GM21381 (cell line): ENCODE measurements around the gene SERGEF.
"Not testable (repeated sequence)": the region's sequence is repeated elsewhere in the genome, so short reads cannot be mapped to it uniquely, and the experiment has no call there.

Experiments
- ATAC-seq: cut with Tn5 transposase; IDR thresholded peaks from one replicate; pipeline ENCODE4 v1.9.1; 2021; ENCODE audit warnings: mild to moderate bottlenecking, moderate library complexity; ENCODE audit not compliant: unreplicated experiment

The SERGEF gene

DNA sequence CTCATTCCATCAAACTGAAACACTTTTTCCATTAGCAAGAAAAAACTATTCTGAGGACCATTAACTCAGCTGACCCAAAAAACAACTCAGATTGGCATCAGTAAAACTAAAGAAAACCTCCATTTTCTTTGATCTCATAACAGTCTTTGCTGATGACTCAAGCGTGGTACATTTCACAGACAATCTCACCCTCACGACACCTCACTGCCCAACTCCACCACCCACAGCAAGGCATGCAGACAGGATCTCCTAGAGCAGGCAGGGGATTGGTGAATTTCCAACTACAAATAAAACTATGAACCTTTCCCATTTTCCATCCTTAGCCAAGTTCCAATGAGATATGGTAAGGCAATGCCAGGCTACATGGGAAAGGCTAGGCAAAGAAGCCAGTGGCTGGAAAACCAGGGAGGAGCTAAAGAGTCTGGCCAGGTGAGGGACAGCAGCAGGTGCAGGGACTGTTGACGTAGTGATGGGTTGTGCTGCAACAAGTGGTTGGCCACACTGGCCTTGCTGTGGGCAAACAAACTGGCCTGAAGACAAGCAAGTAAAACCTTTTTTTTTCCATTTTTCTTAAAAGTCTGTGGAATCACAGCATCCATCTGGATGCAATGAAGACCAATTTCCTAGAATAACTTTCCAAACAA lies 97.2 kb downstream of the SERGEF start:
- no peak for ATAC-seq

DNA sequence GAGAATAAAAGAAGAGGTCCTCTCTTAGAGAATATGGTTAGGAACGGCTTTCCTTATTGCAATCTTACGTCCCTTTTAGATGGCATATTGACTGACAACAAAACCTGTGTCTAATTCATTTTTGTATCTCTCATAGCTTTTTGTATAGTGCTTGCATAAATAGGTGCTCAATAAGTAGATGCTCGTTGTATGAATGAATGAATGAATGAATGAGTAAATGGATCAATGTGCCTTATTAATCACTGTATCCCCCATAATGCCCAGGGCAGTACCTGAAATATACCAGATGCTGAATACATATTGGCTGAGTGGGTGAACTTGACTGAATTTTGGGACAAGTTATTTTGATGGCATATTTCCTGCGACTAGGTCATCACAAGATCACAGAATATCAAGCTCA lies 97.9 kb downstream of the SERGEF start:
- no peak for ATAC-seq

DNA sequence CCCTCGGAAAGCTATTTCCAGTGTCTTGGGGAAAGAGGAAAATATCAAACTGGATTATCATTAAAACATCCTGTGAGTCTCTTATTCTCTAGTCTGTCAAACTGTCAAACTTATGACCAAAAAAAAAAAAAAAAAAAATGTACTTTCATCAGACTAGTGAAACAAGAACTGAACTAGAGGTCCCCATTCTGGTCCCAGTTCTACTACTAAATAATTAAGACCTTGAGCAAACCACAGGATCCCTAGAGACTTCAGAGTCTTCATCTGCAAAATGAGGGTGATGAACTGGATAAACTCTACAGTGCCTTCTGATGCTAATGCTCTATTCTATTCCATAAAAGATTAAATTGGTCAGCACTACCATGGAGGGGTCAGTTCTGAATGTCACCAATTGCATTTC lies 105.8 kb downstream of the SERGEF start:
- no peak for ATAC-seq

DNA sequence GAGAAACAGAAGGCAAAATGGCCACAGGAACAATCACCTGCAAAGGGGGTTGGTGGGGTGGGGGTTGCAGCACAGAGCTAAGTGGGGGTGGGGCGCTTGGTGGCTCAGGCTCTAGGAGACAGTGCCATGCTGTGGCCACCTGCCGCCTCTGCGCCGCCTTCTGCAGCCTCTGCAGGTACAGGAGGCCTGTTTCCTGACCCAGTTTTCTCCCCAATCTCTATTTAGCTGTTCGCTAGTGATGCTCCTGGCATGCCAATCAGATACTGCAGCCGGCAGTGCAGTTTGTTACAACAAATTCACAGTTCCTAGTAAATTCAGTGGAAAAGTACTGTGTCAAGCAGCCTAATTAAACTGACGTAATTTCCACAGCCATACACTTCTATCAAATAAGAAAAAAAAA lies 106.4 kb downstream of the SERGEF start:
- no peak for ATAC-seq

DNA sequence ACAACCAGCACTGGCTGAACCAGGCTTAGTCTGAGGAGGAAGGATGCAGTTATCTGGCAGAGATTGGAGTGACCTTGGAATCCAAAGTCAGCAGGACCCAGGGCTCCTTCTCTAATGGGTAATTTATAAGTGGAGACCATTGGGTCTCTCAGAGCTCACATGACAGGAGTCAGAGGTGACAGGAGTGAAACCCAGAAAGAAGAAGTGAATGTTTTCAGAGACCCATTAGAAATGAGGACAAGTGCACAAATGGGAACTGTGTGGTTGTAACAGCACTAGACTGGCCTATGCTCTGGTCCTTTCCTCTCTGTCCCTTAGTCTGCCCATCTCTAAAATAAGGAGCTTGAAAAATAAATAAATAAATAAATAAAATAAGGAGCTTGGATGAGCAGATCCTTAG lies 107.4 kb downstream of the SERGEF start:
- peak; percentile 96 for ATAC-seq

DNA sequence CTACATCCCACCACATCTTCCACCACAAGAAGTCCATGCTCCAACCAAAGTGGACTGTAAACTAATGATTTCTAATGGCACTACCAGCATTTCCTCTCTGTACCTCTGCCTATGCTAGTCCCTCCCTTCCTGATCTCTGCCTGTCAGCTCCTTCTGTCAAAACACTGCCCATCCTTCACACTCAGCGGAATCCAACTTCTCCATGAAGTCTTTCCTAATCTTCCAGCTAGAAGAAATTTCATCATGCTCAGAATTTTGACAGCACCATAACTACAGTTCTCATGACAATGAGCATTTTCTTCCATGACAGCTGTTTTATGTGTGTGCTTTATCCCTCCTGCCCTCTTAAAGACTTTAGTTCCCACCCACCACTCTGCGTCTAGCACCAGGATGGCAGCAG lies 111.4 kb downstream of the SERGEF start:
- ATAC-seq: no peak

DNA sequence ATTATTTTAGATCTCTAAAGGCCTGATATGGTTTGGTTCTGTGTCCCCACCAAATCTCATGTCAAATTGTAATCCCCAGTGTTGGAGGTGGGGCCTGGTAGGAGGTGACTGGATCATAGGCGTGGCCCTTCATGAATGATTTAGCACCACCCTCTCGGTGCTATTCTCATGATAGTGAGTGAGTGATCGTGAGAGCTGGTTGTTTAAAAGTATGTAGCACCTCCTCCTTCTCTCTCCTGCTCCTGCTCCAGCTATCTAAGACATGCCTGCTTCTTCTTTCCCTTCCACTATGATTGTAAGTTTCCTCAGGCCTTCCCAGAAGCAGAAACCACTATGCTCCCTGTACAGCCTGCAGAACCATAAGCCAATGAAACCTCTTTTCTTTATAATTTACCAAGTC lies 114.1 kb downstream of the SERGEF start:
- ATAC-seq: no peak

DNA sequence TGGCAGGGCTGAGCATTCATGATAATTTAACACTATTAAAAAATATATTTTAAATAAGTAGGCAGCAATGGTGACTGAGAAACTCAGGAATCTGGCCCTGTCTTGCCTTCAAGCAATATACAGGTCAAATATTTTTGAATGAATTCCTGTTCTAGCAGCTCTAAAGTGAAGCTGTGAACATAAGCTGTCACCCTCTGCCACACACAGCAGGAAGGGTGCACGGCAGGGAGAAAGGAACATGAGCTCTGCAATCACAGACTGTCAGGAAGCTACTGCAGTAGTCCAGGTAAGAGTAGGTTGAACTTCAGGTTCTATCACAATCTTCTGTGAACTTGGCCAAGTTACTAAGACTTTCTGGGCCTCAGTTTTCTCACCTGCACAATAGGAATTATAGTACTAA lies 114.8 kb downstream of the SERGEF start:
- ATAC-seq: no peak

DNA sequence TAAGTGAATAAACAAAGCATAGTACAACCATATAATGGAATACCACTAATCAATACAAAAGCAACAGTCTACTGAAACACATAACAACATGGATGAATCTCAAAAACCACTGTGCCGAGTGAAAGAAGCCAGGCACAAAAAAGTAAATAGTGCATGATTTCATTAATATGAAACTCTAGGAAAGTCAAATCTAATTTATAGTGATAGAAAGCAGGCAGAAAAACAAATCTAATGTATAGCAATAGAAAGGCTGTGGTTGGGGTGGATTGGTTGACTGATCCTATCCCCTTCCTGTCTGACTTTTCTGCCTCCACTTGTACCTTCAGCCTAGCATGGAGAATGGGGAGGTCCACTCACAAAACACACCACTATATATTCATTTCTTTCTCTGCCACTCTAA lies 115.4 kb downstream of the SERGEF start:
- ATAC-seq: no peak

DNA sequence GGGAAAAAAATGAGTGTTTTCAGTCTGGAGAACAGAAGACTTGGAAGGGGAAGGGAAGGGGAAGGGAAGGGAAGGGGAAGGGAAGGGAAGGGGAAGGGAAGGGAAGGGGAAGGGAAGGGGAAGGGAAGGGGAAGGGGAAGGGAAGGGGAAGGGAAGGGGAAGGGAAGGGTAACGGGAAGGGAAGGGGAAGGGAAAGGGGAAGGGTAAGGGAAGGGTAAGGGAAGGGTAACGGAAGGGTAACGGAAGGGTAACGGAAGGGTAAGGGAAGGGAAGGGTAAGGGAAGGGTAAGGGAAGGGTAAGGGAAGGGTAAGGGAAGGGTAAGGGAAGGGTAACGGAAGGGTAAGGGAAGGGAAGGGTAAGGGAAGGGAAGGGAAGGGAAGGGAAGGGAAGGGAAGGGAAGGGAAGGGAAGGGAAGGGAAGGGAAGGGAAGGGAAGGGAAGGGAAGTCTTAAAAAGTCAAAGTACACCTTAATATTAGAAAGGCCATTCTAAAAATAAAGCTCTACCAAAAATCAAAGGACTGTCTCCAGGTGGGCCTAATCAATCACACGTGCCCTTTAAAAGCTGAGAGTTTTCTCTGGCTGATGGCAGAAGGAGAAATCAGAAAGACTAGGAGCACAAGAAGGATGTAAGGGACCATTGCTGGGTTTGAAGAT lies 116.2 kb downstream of the SERGEF start:
- not testable (repeated sequence) for ATAC-seq

DNA sequence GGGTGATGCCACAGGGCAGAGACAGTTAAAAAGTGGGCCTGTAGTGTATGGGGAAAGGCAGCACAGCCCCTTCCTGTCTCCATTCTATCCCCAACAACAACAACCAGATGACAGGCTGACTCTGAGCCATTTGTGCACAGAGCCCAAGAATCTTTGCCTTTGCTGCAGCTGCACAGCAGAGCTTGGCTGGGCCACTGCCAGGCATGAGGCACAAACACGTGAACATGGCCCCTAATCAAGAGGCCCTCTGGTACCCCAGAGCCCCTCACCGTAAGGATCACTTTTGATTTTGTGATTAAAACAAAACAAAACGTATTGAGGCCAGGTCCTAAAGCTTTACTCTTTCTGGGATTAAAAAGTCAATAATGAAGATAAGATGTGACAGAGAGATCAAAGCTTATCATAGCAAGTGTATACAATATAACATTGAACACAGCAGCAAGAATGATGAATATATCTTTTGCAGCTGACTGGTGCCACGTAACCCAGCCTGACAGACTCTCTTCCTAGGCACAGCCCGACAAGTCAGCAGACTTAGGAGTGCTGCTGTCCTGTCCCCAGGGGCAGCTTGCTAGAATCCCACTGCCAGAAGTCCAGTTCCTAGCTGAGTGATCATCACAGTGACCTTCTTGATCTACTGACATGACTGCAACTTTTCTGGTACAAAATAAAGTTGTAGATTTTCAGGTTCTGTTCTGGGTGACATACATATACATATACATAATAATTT lies 117.8 kb downstream of the SERGEF start:
- no peak for ATAC-seq

DNA sequence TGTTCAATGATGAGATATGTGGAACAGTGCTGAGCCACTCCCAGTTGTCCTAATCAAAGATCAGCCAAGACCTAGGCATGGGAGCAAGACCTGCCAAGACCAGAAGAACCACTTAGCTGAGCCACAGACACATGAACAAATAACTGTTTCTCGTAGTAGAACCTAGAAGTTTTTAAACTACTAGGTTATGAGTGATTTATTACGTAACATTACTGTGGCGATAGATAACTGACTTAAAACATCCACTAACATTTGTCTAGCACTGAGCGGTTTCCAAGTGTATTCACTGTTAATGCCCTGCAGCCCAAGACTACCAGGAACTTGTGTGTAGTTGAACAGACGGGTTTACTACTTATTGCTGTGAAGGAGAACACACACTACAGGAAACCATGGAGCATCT lies 120.4 kb downstream of the SERGEF start:
- no peak for ATAC-seq

DNA sequence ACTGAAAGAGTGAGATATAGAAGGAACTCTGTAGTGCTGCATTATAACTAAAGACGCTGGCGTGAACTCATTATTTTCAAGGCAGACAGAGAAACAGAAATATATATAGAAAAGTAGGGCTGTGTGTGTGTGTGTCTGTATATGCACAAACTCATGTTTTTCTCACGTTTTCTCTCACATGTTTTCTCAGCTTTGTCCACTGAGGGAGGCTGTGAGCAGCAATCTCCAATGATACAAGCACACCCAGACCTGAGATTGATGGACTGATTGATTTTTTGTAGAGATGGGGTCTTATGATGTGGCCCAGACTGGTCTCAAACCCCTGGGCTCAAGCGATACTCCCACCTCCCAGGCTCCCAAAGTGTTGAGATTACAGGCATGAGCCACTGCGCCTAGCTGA lies 122.5 kb downstream of the SERGEF start:
- ATAC-seq: no peak

DNA sequence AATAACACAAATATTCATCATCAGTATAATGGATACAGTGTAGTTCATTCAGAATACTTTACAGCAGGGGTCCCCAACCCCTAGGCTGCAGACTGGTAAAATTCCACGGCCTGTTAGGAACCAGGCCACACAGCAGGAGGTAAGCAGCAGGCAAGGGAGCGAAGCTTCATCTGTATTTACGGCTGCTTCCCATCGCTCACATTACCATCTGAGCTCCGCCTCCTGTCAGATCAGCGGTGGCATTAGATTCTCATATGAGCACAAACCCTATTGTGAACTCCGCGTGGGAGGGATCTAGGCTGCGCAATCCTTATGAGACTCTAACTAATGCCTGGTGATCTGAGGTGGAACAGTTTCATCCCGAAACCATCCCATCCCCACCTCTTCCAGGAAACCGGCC lies 125.1 kb downstream of the SERGEF start:
- ATAC-seq: no peak

DNA sequence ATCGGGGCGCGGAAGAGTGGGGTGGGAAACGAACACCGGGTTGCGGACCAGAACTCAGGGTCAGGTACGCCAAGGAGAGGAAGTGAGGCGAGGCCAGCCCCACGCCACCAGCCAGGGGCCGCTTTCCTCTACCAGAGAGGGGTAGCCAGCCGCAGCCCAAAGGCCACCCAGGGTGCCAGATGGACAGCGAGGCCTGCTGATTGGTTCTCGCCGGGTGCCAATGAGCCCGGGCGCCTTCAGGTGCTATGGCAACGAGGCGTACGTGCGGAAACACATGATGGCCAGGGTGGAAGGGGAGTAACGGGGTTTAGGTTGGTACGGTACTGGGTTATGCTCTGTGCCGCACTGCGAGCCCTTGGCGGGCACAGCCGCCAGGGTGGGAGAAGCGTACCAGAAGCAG lies 128.9 kb downstream of the SERGEF start:
- no peak for ATAC-seq

DNA sequence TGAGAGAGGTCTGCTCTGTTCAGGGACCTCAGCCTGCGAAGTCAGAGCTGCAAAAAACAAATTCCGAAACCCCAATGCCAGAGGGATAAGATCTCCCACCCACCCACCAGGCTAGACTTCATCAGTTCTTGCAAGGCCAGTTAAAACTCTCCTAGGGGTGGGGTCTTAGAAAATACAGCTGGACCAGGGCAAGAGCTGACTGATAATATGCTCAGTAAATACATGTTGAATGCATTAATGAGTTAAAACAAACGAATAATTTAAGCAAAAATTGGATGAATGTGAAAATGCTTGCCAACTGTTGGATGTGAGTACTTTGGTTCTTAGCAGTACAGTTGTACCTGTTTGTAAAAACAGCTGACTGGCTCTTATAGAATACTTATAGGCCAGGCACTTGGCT lies 129.8 kb downstream of the SERGEF start:
- ATAC-seq: no peak

DNA sequence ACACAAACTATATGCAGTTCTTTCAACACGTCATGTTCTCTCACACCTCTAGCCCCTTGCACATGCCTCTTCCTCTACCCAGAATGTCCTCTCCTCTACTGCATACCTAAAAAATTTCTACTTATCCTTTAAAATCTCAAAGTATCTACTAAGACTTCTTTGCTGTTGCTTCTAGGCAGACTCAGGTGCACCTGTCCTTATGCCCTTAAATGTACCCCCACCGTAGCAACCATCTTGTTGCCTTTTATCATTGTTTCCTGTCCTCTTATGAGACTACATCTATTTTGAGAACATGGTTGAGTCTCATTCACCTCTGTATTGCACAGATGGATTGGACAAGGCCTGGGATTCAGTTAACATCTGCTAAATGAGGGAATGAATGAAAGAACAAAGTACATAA lies 134.1 kb downstream of the SERGEF start:
- no peak for ATAC-seq

DNA sequence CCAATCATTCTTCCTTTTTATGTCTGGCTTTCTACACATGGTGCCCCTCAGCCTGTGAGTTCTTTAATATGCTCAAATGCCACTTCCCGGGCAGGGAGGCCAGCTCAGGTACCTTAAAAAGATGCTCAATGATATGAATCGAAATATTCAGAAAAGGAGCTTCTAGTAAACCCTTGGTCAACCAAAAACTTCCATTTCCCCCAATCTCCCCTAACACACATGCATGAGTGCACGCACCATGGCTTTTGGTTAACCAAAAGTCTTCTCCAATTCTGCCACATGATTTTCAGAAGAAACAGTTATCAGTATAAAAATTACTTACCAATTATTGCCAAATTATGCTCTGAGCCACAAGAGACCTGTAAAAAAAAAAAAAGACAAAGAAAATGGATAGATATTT lies 135.0 kb downstream of the SERGEF start:
- no peak for ATAC-seq

DNA sequence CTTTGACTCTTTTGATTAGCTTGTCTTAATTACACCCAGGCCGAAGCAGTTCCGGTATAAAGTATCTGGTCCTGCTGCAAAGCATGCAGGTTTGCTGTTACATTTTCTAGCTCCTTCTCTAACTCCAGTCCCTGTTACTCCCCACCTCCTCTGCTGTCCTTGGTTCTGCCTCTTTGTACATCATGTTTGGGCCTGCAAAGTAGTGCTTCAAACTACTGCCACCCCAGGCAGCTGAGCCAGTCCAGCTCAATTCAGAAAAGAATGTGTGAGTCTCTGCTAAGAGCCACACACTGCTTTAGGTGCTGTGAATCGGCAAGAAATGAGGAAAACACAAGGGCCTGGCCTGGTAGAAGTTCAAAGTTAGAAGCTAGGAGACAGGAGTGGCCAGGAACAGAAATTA lies 136.0 kb downstream of the SERGEF start:
- ATAC-seq: no peak

DNA sequence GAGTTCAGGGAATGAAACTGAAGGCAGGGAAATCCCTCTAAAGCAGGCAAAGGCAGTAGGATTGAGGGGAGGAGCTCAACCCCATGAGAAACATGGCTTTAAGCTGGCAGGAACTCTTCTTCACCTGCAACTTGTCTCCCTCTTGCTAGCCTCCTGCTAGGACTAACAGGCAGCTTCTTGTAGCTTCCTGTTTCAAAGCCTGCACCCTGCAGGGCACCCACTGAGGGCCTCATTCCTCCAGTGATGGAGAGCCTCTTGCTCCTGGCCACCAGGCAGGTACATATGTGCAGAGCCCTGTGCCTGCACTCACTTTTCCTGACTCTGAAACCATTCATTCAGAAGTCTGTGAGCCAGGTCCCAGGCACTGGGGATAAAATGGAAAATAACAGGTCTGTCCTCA lies 137.0 kb downstream of the SERGEF start:
- ATAC-seq: no peak

DNA sequence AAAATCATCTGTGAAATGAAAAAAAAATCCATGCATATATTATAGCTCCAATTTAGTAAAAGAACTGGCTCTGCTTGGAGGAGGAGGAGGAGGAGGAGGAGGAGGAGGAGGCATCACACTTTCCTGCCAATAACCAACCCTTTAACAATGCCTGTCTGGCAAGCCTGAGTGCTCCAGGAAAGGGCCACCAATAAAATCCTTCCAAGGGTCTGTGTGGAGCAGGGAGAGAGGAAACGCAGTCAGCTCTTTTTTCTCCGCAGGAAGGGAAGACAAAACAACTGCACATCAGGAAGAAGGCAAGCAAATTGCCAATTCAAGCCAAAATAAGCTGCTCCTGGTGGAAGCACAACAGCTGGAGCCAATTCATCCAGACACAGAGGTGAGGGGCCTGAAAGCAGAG lies 139.3 kb downstream of the SERGEF start:
- ATAC-seq: no peak

DNA sequence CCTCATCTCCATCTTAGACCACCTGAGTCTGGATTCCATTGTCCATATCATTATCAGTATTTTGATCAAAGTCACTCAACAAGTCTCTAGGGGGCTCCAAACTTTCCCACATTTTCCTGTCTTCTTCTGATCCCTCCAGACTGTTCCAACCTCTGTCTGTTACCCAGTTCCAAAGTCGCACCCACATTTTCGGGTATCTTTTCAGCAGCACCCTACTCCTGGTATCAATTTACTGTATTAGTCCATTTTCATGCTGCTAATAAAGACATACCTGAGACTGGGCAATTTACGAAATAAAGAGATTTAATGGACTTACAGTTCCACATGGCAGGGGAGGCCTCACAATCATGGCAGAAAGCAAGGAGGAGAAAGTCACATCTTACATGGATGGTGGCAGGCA lies 144.4 kb downstream of the SERGEF start:
- not testable (repeated sequence) for ATAC-seq
